Lung microvascular endothelial cell (primary cell): ENCODE measurements around the gene MEGF6. TPM values are rescaled to one million over a fixed set of nuclear protein-coding genes. Genes with fewer than 3 reads are reported as not detected.
"Not testable (repeated sequence)": the region's sequence is repeated elsewhere in the genome, so short reads cannot be mapped to it uniquely, and the experiment has no call there.

Experiments used
- DNase-seq, 2 donors: peaks; one replicate each; pipeline versions ENCODE4 v3.0.0 to v3.0.0-alpha.2; 2010; ENCODE audit warnings: low read depth in 2 of 2
- total RNA-seq: library from RNA; depleted of rRNA; stranded (reverse); fragments of >200 nt; gene quantifications from 2 replicates; pipeline ENCODE4 v1.2.1, GENCODE V29; 2014

MEGF6 gene
- total RNA-seq, 1 donor from 2014 or later: 212 TPM

DNA sequence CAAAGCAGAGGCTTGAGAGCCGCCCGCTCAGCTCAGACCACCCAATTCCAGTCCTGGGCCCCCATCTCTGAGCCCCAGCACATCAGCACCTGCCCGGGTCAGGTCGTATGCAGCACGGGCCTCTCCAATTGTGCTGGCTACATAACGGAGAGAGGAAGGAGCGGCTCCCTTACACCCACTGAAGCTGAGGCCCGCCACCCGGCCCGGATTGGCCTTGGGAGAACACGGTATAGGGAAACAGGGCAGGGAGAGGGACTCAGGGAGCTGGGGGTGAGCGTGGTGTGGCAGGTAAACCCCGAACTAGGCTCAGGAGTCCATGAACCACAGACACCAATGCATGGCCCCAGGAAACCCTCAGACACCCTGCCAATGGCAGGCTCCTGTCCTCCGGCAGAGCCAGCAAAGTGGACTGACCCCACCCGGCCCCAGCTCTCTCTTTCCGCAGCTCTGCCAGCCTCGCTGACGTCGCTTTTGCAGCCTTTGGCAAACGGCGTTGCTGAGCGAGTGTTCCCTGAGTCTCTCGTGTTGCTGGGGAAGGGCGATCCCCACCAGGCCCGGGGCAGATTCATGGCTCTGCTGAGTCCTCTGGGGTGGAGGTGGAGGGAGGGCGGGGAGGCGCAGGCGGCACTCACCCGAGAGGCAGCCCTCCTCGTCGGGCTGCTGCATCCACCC lies 16.5 kb downstream of the MEGF6 start:
- DNase-seq: peak in 1 of 2 donors; percentile 60

DNA sequence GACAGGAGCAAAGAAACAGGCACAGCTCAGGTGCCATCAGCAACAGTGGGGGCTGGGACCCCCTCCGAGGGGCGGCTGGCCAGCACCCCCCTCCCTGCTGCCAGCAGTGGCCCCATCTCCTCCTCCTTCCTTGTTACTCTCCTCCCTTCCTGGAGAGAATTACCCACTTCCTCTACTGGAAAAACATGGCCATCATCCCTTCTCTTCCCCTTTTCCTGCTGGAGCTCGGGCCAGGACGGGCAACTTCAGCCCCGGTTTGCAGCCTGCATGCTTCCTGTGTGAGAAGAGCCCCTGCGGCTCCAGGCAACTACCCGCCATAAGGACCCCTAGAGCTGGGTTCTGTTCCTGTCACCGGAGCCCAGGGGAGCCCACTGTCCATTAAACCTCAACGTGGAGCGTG lies 17.6 kb downstream of the MEGF6 start:
- peak in 1 of 2 donors; percentile 69 for DNase-seq

DNA sequence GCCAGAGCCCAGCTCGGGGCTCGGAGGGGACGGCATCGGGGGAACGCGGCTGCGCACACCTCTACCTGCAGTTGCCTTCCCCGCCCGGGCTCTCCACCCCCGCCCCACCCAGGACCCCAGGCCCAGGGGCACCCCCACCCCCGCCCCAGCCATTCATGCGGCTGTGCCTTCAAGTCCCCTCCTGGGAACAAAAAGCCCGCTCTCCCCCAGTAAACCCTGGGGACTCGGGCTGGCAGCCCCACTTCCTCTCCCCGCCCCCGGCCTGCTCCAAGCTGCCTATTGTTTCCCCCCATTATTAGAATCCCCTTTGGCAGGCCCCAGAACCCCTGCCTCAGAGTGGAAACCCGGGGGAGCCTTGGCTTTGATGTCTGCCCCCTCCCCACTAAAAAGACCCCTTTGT lies 18.0 kb downstream of the MEGF6 start:
- DNase-seq: no peak

DNA sequence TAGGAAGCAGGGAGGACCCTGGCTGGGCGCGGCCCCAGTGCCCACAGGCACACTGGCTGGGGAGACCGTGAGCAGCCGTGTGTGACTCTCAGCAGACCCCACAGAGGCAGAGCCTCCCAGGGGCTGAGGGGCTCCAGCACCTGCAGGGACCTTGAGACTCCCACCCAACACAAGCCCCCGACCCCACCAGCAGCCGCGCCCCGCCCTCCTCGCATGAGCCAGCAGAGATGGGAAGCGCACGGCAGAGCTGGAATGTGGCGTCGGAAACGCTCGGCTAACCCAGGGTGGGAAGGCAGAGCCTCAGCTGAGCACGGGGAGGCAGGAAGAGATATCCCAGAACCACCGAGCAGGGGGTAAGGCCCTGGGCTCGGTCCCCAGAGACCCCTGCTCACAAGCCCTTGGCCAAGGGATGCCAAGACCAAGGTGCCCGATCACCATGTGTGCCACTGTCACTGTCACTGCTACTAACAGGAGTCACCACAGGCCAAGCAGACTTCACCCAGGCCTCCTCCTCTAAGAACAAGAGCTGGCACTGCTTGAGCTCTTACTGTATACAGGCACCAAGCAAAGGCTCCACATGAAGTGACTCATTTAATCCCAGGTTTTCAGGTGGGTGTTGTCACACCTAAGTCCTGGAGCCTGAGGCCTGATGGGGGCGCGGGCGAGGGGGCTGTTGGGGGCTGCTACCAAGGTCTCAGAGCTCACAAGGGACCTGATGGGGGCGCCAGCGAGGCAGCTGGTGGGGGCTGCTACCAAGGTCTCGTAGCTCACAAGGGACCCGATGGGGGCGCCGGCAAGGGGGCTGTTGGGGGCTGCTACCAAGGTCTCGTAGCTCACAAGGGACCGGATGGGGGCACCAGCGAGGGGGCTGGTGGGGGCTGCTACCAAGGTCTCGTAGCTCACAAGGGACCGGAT lies 20.1 kb downstream of the MEGF6 start:
- peak in 1 of 2 donors; percentile 51 for DNase-seq

DNA sequence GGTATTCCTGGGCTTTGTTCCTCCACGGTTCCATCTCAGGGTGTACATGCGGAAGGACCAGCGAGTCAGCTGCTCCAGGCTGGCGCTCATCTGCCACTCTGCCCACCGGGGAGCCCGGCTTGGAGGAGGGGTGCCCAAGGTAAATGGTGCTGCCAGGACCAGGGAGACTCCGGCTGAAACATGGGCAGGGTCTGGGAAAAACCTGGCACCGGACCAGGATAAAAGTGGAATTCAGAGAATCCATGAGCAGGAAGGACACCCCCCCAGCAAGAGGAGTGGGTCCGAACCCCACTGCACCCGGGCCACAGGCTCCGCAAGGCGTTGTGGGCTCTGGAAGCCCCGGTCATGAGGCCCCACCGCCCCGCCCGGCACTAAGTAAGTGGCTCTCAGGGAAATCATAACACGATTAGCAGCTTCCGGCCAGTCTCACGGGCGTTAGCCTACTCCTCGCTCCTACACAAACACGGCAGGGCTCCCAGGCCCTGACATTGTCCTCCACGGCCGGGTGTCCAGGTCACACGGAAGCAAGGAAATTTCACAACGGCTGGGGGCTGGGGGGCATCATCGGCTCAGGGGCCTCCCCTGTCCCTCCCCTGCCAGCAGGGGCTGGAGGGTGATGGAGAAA lies 21.1 kb downstream of the MEGF6 start:
- DNase-seq: peak; percentile 44 to 71

DNA sequence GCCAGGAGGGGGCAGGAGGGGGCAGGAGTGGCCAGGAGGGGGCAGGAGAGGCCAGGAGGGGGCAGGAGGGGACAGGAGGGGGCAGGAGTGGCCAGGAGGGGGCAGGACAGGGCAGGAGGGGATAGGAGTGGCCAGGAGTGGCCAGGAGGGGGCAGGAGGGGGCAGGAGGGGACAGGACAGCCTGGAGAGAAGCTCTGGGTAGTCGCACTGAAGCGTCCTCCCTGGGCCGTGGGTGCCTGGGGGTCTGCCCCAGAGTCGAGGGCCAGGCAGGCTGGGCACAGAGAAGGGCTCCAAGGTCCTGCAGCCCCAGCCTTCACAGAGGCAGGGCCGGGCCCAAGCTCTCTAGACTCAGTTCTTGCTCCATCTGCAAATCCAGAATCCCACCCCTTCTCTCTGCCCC lies 22.9 kb downstream of the MEGF6 start:
- DNase-seq: peak in 1 of 2 donors; percentile 49

DNA sequence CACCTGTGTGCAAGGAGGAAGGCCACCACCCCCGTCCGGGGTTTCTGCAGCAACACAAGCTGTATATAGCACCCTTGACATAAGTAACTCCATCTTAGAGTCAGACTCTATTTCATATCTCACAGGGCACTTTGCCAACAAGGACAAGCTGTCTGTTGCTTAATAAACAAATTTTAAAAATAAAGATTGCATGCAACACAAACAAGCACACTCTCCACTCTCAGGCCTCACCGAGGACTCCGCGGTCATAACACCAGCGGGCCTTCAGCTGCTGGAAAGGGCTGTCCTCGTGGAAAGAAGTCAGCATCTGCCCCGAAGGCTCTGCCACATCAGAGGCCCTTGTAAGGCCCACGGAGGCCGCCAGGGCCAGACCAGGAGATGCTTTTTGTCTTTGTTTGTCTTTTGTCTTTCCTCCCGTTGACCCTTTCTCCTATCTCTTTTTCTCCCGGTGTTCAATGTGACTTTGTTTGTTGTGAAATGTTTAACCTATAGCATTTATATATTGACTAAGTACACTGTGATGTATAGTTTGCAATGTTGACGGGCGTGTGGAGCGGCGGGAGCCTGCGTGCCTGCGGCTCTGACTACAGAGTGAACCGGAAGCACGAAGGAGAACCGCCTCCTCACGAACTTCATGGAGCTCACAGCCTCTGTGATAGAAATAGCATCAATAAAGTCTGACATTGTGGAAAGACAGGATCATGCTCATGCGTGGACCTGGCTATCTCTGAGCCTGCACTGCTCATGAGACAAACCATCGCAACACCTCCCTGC lies 24.1 kb downstream of the MEGF6 start:
- DNase-seq: no peak

DNA sequence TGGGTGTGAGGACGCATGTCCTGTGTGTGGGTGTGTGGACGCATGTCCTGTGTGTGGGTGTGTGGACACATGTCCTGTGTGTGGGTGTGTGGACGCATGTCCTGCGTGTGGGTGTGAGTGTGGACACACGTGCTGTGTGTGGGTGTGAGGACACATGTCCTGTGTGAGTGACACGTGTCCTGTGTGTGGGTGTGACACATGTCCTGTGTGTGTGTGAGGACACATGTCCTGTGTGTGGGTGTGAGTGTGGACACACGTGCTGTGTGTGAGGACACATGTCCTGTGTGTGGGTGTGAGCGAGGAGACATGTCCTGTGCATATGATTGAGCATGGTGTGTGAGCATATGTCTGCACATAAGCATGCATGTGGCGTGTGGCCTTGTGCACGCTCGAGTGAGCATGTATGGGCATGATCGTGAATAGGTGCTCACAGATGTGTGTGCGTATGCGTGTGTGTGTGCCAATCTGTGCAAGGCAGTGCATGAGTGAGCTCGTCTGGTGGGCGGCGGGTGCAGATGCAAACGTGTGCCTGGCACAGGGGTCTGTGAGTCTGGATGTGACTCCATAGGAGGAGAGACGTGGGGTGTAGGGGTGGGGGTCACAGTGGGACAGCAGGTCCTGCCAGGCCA lies 25.3 kb downstream of the MEGF6 start:
- no peak for DNase-seq

DNA sequence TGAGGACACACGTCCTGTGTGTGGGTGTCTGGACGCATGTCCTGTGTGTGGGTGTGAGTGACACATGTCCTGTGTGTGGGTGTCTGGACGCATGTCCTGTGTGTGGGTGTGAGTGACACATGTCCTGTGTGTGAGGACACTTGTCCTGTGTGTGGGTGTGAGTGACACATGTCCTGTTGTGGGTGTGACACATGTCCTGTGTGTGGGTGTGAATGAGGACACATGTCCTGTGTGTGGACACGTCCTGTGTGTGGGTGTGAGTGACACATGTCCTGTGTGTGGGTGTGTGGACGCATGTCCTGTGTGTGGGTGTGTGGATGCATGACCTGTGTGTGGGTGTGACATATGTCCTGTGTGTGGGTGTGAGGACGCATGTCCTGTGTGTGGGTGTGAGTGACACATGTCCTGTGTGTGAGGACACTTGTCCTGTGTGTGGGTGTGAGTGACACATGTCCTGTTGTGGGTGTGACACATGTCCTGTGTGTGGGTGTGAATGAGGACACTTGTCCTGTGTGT lies 25.9 kb downstream of the MEGF6 start:
- not testable (repeated sequence) for DNase-seq

DNA sequence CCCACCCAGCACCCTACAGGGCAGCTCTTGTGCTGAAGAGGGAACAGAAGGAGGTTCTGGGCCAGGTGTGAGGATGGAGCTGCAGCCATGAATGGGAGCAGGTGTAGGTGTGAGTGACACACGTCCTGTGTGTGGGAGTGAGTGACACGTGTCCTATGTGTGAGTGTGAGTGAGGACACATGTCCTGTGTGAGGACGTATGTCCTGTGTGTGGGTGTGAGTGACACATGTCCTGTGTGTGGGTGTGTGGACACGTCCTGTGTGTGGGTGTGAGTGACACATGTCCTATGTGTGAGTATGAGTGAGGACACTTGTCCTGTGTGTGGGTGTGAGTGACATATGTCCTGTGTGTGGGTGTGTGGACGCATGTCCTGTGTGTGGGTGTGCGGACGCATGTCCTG lies 26.4 kb downstream of the MEGF6 start:
- no peak for DNase-seq

DNA sequence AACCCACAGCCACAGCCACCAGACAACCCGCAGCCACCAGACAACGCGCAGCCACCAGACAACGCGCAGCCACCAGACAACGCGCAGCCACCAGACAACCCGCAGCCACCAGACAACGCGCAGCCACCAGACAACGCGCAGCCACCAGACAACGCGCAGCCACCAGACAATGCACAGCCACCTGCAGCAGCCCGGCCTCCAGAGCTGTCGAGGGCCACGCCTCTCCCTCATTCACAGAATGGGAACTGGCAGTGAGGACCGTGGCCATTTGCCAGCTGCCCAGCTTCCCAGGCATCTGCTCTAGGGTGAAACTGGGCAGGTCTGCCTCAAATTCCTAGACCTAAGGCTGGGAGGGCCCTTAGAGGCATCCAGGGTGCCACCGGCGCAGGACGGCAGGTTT lies 27.6 kb downstream of the MEGF6 start:
- not testable (repeated sequence) for DNase-seq

DNA sequence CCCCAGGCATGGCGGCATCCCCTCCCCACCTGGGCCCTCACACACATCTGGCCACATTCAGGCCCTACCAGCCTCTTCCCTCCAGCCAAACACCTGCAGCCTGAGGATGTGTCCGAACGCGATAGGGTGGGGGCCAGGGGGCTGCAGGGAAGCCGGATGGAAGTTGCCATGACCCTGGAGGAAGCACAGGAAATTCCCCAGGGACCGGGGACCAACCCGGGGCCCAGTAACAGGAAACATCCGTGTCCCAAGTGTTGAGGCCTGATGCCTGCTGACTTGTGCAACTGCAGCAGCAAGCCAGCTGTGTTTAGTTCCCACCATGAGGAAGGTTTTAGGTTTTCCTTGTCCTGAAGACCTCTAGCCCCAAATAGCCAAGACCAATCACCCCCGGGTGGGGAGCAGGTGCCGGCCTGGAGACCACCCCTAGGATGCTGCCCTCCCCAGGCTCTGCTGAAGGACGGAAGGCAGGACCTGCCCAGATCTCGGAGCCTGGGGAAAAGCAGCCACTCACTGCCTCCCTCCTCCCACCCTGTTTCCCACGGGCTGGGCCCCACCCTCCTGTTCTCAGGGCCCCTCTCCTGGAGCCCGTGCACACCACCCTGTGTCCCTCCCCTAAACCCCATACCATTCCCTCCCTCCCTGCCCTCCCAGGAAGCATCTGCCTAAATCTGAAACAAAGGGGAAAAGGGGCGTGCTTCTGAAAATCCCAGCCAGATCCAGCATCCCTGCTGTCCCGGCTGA lies 29.8 kb downstream of the MEGF6 start:
- peak in 1 of 2 donors; percentile 47 for DNase-seq

DNA sequence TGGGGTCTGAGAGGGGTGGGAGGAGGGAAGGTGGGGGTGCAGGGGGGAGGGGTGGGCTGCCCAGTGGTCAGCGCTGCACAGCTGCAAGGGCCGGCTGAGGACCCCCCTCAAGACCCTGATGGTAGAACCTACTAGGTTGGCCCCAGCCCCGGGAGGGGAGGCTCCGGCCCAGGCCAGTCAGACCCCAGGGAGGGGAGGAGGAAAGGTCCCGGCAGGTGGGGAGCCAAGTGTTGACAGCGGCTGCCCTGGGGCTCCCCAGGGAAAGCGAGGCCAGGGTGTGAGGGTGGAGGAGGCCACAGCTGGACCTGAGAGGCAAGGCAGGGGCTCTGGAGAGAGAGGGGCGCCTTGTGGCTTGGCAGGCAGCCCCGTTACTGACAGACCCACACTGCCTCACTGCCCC lies 31.1 kb downstream of the MEGF6 start:
- no peak for DNase-seq

DNA sequence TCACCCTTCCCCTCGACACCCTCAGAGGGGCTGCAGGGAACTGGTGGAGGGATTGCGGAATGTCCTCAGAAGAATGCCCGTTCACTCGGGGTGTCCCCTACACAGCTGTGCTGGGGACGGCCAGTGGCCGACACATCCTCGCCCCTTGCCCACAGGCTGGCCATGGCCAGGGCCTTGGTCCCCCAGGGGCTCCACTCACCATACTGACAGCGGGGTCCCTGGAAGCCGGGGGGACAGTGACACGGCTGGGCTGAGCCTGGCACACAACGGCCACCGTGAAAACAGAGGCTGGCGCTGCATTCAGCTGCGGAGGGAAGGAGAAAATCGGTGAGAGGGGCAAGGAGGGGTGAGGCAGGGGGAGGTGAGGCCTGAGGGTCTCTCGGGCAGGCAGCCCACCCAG lies 31.7 kb downstream of the MEGF6 start:
- no peak for DNase-seq

DNA sequence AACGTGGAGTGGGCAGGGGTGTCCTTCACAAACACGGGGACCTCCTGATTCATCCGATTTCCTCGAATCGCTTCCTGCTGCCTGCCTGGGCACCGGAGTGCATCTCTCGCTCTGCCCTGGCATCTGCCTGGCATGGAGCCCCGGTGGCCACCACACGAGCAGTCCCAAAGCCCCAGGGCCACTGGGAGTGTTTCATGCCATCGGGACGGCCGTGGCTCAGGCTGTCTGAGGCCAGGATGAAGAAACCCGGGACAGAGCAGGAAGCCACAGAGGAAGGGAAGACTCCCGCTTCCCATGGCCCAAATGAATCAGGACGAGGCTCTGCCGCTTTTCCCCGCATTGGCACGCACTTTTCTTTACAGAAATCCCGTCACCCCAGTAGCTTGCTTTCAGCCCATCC lies 32.4 kb downstream of the MEGF6 start:
- DNase-seq: no peak

DNA sequence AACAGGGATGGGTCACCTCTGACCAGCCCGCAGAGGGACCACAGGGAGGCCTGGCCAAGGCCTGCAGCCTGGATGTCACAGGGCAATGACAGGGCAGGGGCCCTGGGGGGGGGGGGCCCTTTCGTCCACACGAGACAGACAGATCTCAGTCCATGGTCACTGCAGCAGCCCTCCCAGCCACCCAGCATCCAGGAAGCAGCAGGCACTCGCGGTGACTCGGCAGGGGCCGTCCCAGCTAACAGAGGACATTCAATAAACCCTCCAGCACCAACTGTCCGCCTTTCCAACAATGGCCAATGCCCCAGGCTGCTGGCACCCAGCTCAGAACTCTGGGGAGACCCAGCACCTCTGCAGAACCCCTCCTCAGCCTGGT lies 32.9 kb downstream of the MEGF6 start:
- DNase-seq: no peak

DNA sequence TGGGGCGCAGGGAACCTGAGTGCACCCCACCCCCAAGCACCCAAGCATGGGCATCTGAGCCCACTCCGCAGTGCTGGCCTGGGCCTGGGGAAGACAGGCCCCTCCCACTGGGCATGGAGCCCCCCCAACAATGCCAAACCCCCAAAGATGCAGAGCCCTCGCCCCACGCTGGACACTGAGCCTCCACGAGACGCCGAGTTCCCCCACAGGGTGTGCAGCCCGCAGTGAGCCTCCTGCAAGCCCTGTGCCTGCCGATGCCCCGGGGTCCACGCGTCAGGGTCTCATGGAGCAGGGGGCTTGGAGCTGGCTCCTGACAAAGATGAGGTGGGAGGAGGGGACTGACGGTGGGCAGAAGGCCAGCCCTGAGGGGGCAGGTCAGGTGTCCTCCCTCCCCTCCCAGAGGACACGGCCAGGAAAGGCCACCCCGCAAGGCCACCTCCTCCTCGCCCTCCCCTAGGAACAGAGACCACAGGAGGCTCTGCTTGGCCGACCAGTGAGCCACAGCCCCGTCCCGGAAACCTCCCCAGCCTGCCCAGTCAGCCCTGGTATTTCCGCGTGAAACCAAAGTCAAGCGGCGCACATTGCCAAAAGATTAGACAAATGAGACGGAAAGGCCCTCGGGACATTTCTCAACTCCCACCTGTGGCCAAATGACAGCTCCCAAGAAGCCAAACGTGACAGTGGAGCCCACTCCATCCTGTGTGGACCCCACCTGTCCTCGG lies 33.4 kb downstream of the MEGF6 start:
- peak in 1 of 2 donors; percentile 51 for DNase-seq

DNA sequence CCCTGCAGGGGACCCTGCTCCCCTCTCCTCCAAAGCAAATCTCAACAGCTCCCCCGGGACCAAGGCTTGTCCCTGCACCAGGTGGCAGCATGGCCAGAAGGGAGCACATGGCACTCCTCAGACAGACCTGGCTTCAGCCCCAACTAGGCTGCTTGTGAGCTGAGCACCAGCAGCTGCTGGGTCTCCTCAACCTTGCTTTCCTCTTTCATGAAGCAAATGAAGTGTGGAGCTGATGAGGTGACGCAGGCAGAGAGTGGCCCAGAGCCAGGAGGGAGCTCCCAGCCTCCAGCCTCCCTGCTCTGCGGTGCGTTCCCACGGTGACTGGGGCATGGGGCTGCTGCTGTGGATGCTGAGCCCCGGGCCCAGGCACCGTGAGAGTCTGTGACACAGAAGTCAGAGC lies 34.0 kb downstream of the MEGF6 start:
- no peak for DNase-seq

DNA sequence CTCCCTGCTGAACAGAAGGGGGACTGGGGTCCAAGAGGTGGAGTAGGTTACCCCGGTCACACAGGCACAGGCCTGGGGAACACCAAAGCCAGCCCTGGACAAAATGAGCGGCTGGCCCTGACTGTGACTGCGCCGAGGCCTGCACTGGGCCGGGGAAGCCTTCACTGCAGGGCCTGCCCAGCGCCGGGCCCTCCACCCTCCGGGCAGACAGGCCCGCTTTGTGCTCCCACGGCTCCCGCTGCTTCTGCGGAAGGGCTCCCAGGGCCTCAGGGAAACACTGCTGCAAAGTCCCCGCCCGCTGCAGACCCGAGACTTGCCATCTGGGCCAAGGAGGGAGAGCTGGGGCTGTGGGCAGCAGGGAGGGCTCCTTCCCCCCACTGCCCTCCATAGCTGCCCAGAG lies 35.3 kb downstream of the MEGF6 start:
- DNase-seq: no peak

DNA sequence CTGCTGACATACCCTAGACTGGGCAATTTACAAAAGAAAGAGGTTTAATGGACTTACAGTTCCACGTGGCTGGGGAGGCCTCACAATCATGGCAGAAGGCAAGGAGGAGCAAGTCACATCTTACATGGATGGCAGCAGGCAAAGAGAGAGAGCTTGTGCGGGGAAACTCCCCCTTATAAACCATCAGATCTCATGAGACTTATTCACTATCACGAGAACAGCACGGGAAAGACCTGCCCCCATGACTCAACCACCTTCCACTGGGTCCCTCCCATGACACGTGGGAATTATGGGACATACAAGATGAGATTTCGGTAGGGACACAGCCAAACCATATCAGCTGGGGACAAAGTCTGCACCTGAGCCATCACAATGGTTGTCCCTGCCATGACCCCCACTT lies 35.8 kb downstream of the MEGF6 start:
- not testable (repeated sequence) for DNase-seq
